SH-SY5Y (cell line): ENCODE results near the gene PIEZO2.

Experiments used
- GATA2 ChIP-seq: IDR thresholded peaks from 2 replicates; pipeline ENCODE4 v1.6.1; 2011; ENCODE audit warnings: mild to moderate bottlenecking, low read depth, low read length
- GATA3 ChIP-seq: IDR thresholded peaks from 2 replicates; pipeline ENCODE4 v1.6.1; 2011; ENCODE audit warnings: low read depth, mild to moderate bottlenecking, low read length, moderate library complexity

- TF ChIP-seq GATA2 (no peak), GATA3 (no peak)
Measured at GRCh38 chr18:10913919-10914318, 235.4 kb downstream of the PIEZO2 start.
